Measurements from ENCODE around the gene CEACAM19.

DNA sequence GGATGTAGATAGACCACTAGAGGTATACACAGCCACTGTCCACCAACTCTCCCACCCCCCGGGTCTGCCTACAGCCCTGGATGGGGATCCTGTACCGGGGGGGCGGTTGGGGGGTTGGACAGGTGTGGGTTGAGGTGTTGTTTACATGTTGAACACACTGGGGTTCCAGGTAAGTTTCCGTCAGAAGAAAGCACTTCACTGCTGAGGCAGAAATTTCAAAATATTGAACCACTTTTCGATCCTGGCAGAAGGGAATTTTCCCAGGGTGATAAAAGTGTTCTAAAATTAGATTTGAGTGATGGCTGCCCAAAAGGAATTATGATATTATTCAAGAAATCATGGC is 21.1 kb downstream of the CEACAM19 start:
- TF ChIP-seq, protein P1, sequence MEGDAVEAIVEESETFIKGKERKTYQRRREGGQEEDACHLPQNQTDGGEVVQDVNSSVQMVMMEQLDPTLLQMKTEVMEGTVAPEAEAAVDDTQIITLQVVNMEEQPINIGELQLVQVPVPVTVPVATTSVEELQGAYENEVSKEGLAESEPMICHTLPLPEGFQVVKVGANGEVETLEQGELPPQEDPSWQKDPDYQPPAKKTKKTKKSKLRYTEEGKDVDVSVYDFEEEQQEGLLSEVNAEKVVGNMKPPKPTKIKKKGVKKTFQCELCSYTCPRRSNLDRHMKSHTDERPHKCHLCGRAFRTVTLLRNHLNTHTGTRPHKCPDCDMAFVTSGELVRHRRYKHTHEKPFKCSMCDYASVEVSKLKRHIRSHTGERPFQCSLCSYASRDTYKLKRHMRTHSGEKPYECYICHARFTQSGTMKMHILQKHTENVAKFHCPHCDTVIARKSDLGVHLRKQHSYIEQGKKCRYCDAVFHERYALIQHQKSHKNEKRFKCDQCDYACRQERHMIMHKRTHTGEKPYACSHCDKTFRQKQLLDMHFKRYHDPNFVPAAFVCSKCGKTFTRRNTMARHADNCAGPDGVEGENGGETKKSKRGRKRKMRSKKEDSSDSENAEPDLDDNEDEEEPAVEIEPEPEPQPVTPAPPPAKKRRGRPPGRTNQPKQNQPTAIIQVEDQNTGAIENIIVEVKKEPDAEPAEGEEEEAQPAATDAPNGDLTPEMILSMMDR (IDR thresholded peaks at IDR 0.05): no peak
- no peak for TF ChIP-seq POLR2A (IDR thresholded peaks at IDR 0.05)
